Muscle layer of duodenum (tissue), 2 donors: ENCODE results near the gene PRPSAP2.
"Not testable (repeated sequence)": the region's sequence is repeated elsewhere in the genome, so short reads cannot be mapped to it uniquely, and the experiment has no call there.

Experiments used
- H3K27ac ChIP-seq: one replicate; pipeline ENCODE4 v1.7.0; 2013; ENCODE audit warnings: mild to moderate bottlenecking, low read length
- H3K27me3 ChIP-seq: one replicate; pipeline ENCODE4 v1.7.0; 2013; ENCODE audit warnings: low read depth, mild to moderate bottlenecking, control low read depth, low read length
- H3K36me3 ChIP-seq, 2 donors: one replicate each; pipeline ENCODE4 v1.7.0; 2013; ENCODE audit warnings: low read length in 2 of 2, control low read depth in 1 of 2, mild to moderate bottlenecking in 1 of 2; ENCODE audit not compliant: insufficient read depth in 2 of 2, control insufficient read depth in 1 of 2
- H3K4me1 ChIP-seq, 2 donors: one replicate each; pipeline ENCODE4 v1.7.0; 2013; ENCODE audit warnings: low read length in 2 of 2, mild to moderate bottlenecking in 2 of 2, control low read depth in 1 of 2, moderate library complexity in 1 of 2; ENCODE audit not compliant: insufficient read depth in 2 of 2, control insufficient read depth in 1 of 2
- H3K4me3 ChIP-seq, 2 donors: one replicate each; pipeline ENCODE4 v1.7.0; 2013; ENCODE audit warnings: low read length in 2 of 2, low read depth in 1 of 2, mild to moderate bottlenecking in 1 of 2
- H3K9me3 ChIP-seq, 2 donors: one replicate each; pipeline ENCODE4 v1.7.0; 2013; ENCODE audit warnings: low read length in 2 of 2, control low read depth in 1 of 2, mild to moderate bottlenecking in 1 of 2; ENCODE audit not compliant: control insufficient read depth in 1 of 2
- donor health status: healthy.

PRPSAP2 gene

DNA sequence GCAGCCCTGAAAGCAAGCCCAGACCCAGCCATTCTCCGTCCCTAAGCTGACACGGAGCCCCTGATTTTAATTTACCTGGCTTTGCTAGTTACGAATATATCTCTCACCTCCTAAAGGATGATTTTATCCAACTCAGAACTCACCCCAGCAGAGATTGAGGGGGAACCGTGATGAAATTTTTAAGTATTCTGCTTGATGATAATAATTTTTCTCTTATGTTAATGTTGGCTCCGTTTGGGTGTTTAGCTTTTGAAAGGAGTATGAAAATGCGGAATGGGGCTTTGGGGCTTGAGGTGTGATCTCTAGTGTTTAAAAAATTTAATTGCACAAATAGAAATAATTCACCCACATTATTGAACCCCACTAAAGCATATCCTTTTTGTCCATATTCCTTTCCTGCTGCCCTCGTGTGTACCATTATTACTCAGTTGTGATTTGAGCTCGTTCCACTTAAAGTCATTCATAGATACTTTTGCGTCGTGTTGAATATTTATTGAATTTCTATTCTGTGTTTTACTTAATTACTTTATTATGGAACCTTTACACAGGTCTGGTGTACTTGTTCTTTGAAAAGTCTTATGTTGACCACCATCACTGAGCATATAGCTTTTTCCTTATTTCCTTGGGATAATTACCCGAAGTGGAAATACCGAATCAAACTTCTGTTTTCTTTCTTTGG, 775 bp downstream of the PRPSAP2 start:
- H3K4me3 ChIP-seq: peak overlapping the region; percentile 75 to 79

DNA sequence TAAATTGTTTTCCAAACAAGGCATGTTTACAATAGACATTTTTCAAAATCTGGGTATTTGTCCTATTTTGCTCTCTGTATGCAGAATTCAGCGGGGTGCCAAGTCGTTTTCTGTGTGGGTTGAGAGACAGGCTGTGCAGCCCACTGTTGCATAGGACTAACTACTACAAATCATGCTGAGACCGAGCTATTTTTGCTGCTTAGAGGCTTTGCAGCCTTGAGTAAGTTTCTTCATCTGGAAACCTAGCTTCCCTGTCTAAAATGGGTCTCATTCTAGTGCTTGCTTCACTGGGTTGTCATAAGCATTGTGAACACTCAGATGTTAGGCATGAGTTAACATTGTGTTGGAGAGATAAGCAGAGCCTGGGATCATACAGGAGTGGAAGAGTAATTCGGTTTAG, 1.3 kb downstream of the PRPSAP2 start:
- H3K27ac ChIP-seq: peak overlapping the region; percentile 64
- H3K9me3 ChIP-seq: no peaks in the 10 kb centered on the region
- no peaks in the 10 kb centered on the region for H3K36me3 ChIP-seq
- peaks cover 5 to 19% of the 10 kb centered on the region in 2 donors for H3K4me1 ChIP-seq
- H3K27me3 ChIP-seq: no peaks in the 10 kb centered on the region
- H3K4me3 ChIP-seq: peak overlapping the region; percentile 75 to 79

More for the DNA sequence above, 775 bp downstream of the PRPSAP2 start:
- H3K36me3 ChIP-seq: no peaks in the 10 kb centered on the region
- peaks cover 5 to 19% of the 10 kb centered on the region in 2 donors for H3K4me1 ChIP-seq
- H3K27me3 ChIP-seq: no peaks in the 10 kb centered on the region
- no peaks in the 10 kb centered on the region for H3K9me3 ChIP-seq
- peak overlapping the region; percentile 64 for H3K27ac ChIP-seq

DNA sequence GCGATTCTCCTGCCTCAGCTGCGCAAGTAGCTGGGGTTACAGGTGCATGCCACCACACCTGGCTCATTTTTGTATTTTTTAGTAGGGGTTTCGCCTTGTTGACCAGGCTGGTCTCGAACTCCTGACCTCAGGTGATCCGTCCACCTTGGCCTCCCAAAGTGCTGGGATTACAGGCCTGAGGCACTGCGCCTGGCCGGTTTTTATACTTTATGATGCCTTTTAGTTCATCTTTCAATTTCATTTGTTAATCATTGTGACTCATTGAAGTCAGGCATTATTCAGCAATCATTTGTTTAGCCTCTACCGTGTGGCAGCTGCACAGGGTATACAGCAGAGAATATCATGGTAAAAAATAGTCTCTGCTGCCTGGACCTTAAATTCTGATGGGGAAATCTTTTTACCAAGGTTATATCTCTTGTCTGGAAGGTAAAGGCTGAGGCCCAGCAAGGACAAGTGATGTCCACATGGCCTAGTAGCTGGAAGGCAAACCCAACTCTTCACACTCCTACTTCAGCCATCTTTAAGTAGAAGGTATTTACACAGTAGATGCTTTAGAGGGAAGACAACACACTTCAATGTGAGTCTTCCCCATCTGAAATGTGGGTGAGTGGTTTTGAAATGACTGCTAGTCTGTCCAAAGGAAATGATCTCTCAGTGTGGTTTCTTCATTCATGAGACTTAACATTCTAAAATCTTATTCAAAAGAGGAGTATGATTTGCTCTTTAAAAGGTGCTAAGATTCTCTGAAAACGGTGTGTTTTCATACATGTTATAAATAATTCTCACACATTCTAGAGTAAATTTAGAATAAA, 2.4 kb downstream of the PRPSAP2 start:
- Histone ChIP-seq H3K4me3 (no peak overlapping the region), H3K27ac (no peak overlapping the region), H3K27me3 (no peaks in the 10 kb centered on the region), H3K9me3 (no peaks in the 10 kb centered on the region), H3K36me3 (no peaks in the 10 kb centered on the region), H3K4me1 (peaks cover 4 to 17% of the 10 kb centered on the region in 2 donors)

DNA sequence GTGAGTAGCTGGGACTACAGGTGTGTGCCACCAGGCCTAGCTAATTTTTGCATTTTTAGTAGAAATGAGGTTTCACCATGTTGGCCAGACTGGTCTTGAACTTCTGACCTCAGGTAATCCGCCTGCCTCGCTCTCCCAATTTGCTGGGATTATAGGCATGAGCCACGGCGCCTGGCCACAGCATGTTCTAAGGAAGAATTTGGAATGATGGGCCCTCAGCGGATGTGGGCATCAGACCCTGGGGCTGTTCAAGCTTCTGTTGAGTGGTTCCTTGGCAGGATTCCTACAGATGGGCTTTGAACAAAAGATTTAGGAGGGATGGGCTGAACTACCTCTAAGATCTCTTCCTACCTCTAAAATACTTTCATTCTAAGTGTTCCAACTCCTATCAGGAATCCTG, 4.1 kb downstream of the PRPSAP2 start:
- H3K27me3 ChIP-seq: no peaks in the 10 kb centered on the region

DNA sequence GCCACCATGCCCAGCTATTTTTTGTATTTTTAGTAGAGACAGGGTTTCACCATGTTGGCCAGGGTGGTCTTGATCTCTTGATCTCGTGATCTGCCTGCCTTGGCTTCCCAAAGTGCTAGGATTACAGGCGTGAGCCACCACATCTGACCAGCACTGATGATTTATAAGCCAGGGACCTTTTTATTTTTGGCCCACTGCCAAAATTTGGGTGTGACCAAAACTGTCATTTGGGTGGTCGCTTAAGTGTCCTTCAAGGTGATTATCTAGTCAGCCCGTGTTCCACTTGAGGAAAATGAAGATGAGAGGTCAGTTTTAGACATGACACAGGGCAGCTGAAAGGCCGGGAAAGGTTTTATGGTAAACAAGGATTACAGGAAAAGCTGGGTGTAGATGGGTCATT, 7.1 kb downstream of the PRPSAP2 start:
- not testable (repeated sequence) for H3K27ac ChIP-seq, H3K9me3 ChIP-seq, H3K27me3 ChIP-seq, H3K4me1 ChIP-seq, H3K4me3 ChIP-seq
- H3K36me3 ChIP-seq: peaks cover 10 to 11% of the 10 kb centered on the region in 2 donors

More for the DNA sequence above, 4.1 kb downstream of the PRPSAP2 start:
- Histone ChIP-seq H3K9me3 (no peaks in the 10 kb centered on the region), H3K4me1 (peaks cover 0 to 12% of the 10 kb centered on the region in 2 donors), H3K4me3 (no peak overlapping the region), H3K27ac (no peak overlapping the region), H3K36me3 (peaks cover 0 to 4% of the 10 kb centered on the region in 2 donors)

DNA sequence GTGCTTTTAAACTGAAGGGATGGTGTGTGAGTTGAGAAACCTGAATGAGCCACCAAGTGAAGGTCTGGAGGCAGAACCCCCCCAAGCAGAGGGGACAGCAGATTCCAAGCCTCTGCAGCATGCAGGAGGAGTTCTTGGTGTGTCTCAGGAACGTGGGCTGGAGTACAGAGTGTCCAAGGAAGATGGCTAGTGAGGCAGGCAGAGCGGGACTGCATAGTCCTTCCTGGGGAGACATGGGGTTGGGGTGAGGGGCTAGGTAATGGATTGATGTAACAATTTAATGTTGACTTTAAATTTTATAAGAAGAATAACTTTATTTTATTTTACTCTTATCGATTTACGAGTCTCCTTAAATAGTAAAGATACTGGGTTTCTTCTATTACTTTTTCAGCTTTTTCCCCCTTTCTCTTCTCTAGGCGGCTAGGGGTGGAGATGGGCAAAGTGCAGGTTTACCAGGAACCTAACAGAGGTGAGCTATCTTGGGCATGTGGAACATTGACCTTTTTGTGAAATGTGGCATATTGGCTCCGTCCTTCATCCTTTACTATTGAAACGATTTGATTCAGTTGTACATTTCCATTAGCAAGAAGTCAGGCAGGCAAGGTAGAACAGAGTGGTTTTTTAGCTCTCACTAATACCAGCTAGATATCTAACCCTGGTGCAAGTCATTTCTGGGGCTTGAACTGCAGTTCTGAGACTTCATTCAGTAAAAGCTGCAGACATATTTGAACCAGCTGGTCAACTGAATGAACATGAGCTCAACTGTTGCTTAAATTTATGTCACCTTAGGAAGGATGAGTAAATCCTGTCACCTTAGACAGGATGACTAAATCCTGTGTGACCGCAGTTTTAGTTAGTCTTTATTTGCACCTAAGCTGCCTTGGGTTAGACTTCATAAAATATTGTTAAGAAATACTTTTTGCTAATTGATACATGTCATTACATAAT, 9.2 kb downstream of the PRPSAP2 start:
- H3K9me3 ChIP-seq: no peaks in the 10 kb centered on the region
- H3K27me3 ChIP-seq: no peaks in the 10 kb centered on the region
- H3K4me3 ChIP-seq: no peak overlapping the region
- no peaks in the 10 kb centered on the region for H3K4me1 ChIP-seq
- H3K36me3 ChIP-seq: peaks cover 14 to 18% of the 10 kb centered on the region in 2 donors
- H3K27ac ChIP-seq: peak overlapping the region; percentile 5

DNA sequence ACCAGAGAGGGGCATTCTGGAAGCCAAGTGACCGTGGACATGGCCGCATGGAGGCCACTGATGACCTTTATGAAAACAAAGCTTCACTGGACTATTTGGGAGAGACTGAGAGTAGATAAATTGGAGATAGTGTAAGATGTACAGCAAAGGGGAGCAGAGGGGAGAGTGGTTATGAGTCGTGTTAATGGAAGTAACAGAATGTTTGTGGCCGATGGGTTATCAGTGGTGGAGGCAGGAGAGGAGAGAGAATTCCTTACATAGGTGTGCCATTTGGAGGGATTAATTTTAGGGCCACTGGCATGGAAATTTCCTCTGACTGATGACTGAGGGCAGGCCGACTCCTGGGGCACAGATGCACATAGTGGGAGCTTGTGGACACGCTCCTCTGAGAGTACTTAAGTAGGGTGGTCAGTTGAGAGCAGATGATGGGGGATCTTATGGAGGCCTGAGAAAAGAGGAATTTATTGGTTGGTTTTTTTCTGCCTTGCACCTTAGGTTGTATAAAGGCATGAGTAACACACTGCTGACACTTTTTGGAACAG, 19.2 kb downstream of the PRPSAP2 start:
- Histone ChIP-seq H3K27ac (no peak overlapping the region), H3K9me3 (no peaks in the 10 kb centered on the region), H3K27me3 (no peaks in the 10 kb centered on the region), H3K4me1 (no peaks in the 10 kb centered on the region), H3K4me3 (no peak overlapping the region), H3K36me3 (peaks cover 37 to 66% of the 10 kb centered on the region in 2 donors)

DNA sequence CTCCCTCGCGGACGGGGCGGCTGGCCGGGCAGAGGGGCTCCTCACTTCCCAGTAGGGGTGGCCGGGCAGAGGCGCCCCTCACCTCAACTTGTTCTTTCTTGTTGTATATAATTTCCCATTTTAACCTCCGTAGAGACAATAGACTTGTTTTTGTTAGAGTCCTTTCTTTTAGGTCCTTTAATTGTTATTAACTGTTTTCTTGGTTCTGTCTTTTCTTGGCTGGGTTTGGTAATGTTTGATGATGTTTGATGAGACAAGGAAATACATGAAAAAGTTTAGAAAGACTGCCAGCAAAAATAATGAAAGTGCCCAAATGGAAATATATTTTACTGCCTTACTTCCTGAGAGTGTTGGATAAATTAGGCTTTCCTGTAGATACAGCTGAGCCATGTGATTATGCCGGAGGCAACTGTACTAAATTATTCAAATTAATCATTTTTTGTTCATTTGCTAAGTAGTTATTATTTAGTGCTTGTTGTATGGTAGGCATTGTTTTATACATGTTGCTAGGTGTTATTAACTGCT, 30.9 kb downstream of the PRPSAP2 start:
- no peak overlapping the region for H3K27ac ChIP-seq
- H3K9me3 ChIP-seq: no peaks in the 10 kb centered on the region
- no peaks in the 10 kb centered on the region for H3K27me3 ChIP-seq
- H3K4me3 ChIP-seq: no peak overlapping the region
- H3K4me1 ChIP-seq: peaks cover 0 to 10% of the 10 kb centered on the region in 2 donors
- H3K36me3 ChIP-seq: peaks cover 10 to 11% of the 10 kb centered on the region in 2 donors

DNA sequence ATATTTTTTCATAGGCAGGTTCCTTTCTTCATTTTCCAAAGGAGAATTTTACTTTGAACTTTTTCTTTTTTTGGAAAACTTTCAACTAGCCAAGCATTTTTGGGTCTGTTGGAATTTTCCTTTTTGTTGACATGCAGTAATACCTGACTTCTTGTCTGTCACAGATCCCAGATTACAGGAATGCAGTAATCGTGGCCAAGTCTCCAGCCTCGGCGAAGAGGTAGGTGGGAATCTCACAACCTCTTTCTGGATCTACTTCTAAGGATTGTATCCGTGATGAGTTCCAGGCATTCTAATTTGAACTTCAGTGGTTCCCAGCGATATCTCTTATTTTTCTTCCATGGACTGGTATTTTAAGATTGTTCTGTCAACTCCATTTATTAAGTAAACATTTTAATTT, 31.7 kb downstream of the PRPSAP2 start:
- peaks cover 8 to 10% of the 10 kb centered on the region in 2 donors for H3K36me3 ChIP-seq
- H3K4me3 ChIP-seq: no peak overlapping the region
- no peak overlapping the region for H3K27ac ChIP-seq
- no peaks in the 10 kb centered on the region for H3K27me3 ChIP-seq
- no peaks in the 10 kb centered on the region for H3K9me3 ChIP-seq
- peaks cover 0 to 10% of the 10 kb centered on the region in 2 donors for H3K4me1 ChIP-seq

DNA sequence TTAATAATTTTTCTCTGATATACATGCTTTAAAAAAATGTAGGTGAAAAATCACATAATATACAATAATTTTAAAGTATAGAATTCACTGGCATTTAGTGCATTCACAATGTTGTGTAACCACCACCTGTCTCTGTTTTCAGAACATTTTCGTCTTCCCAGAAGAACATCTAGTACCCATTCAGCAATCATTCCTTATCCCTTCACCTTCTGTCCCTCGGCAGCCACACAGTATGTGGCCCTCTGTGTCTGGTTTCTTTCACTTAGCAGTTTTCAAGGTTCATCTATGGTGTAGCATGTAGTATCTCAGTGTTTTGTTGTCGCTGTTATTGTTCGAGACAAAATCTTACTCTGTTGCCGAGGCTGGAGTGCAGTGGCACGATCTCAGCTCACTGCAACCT, 33.6 kb downstream of the PRPSAP2 start:
- Histone ChIP-seq H3K4me1 (peaks cover 0 to 10% of the 10 kb centered on the region in 2 donors), H3K27me3 (no peaks in the 10 kb centered on the region), H3K36me3 (peaks cover 11 to 13% of the 10 kb centered on the region in 2 donors), H3K4me3 (no peak overlapping the region), H3K27ac (no peak overlapping the region), H3K9me3 (no peaks in the 10 kb centered on the region)
